ENCODE results near the gene TMOD1. TPM values are rescaled to one million over a fixed set of nuclear protein-coding genes. Genes with fewer than 3 reads are reported as not detected.

Gene TMOD1
- total RNA-seq, 4 donors from 2014 or later, result 1.8 to 4.9 (median 2.9) TPM

- TF ChIP-seq CTCF (IDR thresholded peaks at IDR 0.05), result no peak
- no peak for TF ChIP-seq POLR2A (IDR thresholded peaks at IDR 0.05)
- no peak overlapping the region for H3K4me3 ChIP-seq (ENCODE audit: low read depth, poor library complexity, severe bottlenecking)
- DNase-seq (ENCODE audit: low spot score in 2 of 2), result peak in 1 of 2 donors; percentile 32
- intact Hi-C loops (cut with DNase I; ENCODE audit: low total_unique reads), result no loop called here
- WGBS, 2 donors, result 91 to 92% methylated on average over 11 of the region's 11 CpGs
Observed at GRCh38 chr9:97568461-97569275, 67.2 kb downstream of the TMOD1 start.

GRCh38 chr9:97570899-97571298 lies 69.4 kb downstream of the TMOD1 start:
- peak in 1 of 2 donors; percentile 67 for DNase-seq (ENCODE audit: low spot score in 2 of 2)
- intact Hi-C loops (cut with DNase I; ENCODE audit: low total_unique reads), result no loop called here
- WGBS, 2 donors, result 76 to 84% methylated on average over 6 of the region's 6 CpGs
- H3K4me3 ChIP-seq (ENCODE audit: low read depth, poor library complexity, severe bottlenecking), result no peak overlapping the region
- TF ChIP-seq CTCF (IDR thresholded peaks at IDR 0.05) (no peak), POLR2A (IDR thresholded peaks at IDR 0.05) (no peak)

- peak in 1 of 2 donors; percentile 82 for DNase-seq (ENCODE audit: low spot score in 2 of 2)
- H3K4me3 ChIP-seq (ENCODE audit: low read depth, poor library complexity, severe bottlenecking), result no peak overlapping the region
- intact Hi-C loops (cut with DNase I; ENCODE audit: low total_unique reads), result no loop called here
- WGBS, 2 donors, result 88 to 100% methylated on average over 1 of the region's 1 CpG
- TF ChIP-seq CTCF (IDR thresholded peaks at IDR 0.05), result no peak
- TF ChIP-seq POLR2A (IDR thresholded peaks at IDR 0.05), result no peak
Observed at GRCh38 chr9:97571664-97572063, 70.2 kb downstream of the TMOD1 start.

GRCh38 chr9:97572196-97572891 lies 70.9 kb downstream of the TMOD1 start:
- 67 to 81% methylated on average over 9 of the region's 9 CpGs for WGBS, 2 donors
- H3K4me3 ChIP-seq (ENCODE audit: low read depth, poor library complexity, severe bottlenecking), result no peak overlapping the region
- no peak for TF ChIP-seq CTCF (IDR thresholded peaks at IDR 0.05)
- no peak for TF ChIP-seq POLR2A (IDR thresholded peaks at IDR 0.05)
- peak in 1 of 2 donors; percentile 81 for DNase-seq (ENCODE audit: low spot score in 2 of 2)
- intact Hi-C loops (cut with DNase I; ENCODE audit: low total_unique reads), result no loop called here

- peak in 1 of 2 donors; percentile 54 for DNase-seq (ENCODE audit: low spot score in 2 of 2)
- H3K4me3 ChIP-seq (ENCODE audit: low read depth, poor library complexity, severe bottlenecking), result no peak overlapping the region
- no peak for TF ChIP-seq CTCF (IDR thresholded peaks at IDR 0.05)
- TF ChIP-seq POLR2A (IDR thresholded peaks at IDR 0.05), result no peak
- intact Hi-C loops (cut with DNase I; ENCODE audit: low total_unique reads), result no loop called here
- WGBS, 2 donors, result 84 to 88% methylated on average over 6 of the region's 6 CpGs
Observed at GRCh38 chr9:97572892-97573365, 71.5 kb downstream of the TMOD1 start.
